Natural killer cell treated with Interleukin-12 subunit alpha and Interleukin-12 subunit beta and Interleukin-15 and Interleukin-18, amount 100 ng/mL, for 72 hours (primary cell): ENCODE results near the gene HLF. TPM values are rescaled to one million over a fixed set of nuclear protein-coding genes. Genes with fewer than 3 reads are reported as not detected.
A peak's percentile ranks its signal among the peaks of the same experiment; 100 is the strongest.

Source experiments
- ATAC-seq, 2 donors: fragments of 150-1000 bp; cut with Tn5 transposase in 1 of 2; sonication (Bioruptor Pico), chemical (Tn5 transposase) in 1 of 2; 2 replicates each; pipeline ENCODE4 v1.10.0; 2021
- DNase-seq: peaks from one replicate; pipeline ENCODE4 v3.0.0; 2022; ENCODE audit warnings: low spot score
- H3K27ac Mint-ChIP-seq, 2 donors: 1 replicate in 1 of 2; 2 replicates in 1 of 2; pipeline ENCODE4 v1.8.0; 2022; ENCODE audit warnings: mixed read lengths in 2 of 2, mild to moderate bottlenecking in 1 of 2, moderate library complexity in 1 of 2
- H3K27me3 Mint-ChIP-seq, 2 donors: 1 replicate in 1 of 2; 2 replicates in 1 of 2; pipeline ENCODE4 v1.8.0; 2022; ENCODE audit warnings: mixed read lengths in 2 of 2
- H3K36me3 Mint-ChIP-seq: one replicate; pipeline ENCODE4 v1.8.0; 2022; ENCODE audit warnings: mixed read lengths
- H3K4me1 Mint-ChIP-seq, 2 donors: 1 replicate in 1 of 2; 2 replicates in 1 of 2; pipeline ENCODE4 v1.8.0; 2022; ENCODE audit warnings: low read depth in 2 of 2, mixed read lengths in 2 of 2, mild to moderate bottlenecking in 1 of 2
- H3K4me3 Mint-ChIP-seq: one replicate; pipeline ENCODE4 v1.8.0; 2022; ENCODE audit warnings: mixed read lengths
- H3K9me3 Mint-ChIP-seq: 2 replicates; pipeline ENCODE4 v1.8.0; 2022; ENCODE audit warnings: mixed read lengths
- total RNA-seq, 2 donors: library from RNA; stranded (reverse); gene quantifications; one replicate each; pipeline ENCODE4 v1.2.3, GENCODE V29; 2022

Gene HLF
- total RNA-seq, 2 donors from 2014 or later = 0.21 to 1.4 TPM

DNA sequence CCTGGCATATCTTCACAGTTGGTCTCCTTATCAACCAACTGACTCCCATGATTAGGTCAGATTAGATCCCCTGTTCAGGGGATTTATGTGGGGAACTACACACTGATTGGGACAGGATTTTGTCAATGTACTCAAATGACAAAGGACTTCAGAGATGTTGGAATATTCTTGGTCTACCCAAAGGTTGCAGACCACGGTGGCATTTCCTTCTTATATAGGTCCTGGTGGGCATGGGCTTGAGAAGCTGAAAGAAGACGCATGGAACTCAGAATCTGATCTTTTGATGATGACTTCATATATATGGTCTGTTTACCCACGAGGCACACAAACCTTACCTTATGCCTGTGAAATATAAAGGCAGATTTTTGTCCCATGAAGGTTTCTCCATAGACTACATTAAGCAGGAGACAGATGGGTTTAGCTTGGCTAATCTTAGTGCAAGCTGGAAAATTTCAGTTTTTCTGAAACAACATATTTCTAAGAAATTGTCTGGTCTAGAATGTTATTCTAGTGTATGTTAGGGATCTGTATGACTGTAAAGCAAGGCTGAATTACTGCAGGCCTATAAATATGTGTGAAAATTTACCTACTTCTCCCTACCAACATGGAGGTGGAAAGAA lies 33.5 kb downstream of the HLF start:
- ATAC-seq = no peak
- H3K9me3 Mint-ChIP-seq = no peaks in the 10 kb centered on the region
- no peaks in the 10 kb centered on the region for H3K4me1 Mint-ChIP-seq
- no peak for DNase-seq
- H3K27me3 Mint-ChIP-seq = peaks cover 9 to 15% of the 10 kb centered on the region in 2 donors
- no peaks in the 10 kb centered on the region for H3K36me3 Mint-ChIP-seq
- no peak overlapping the region for H3K27ac Mint-ChIP-seq
- no peak overlapping the region for H3K4me3 Mint-ChIP-seq

DNA sequence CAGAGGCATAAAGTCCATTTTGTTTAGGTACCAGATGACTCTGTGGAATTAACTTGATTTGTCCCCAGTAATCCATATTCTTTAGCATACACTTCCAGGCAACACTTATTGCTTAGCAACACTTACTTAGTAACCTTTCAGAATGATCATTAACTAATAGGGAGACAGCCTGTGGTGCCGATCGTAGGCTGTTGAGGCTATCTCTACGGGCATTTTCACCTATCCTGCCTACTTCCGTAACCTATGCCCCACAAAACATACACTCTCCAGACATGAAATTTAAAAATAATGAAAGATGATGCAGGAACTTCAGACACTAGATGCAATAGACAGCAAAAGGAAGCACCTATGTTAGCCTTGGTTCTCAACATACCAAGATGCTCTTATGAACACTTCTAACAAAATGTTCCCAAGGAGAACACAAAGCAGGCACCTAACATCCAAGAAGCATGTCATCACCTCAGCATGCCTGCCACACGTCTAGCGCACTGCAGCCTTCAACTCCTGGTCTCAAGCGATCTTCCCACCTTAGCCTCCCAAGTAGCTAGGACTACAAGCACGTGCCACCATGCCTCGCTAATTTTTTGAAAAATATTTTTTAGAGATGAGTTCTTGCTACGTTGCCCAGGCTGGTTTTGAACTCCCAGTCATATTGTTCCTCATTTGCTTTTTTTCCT lies 34.5 kb downstream of the HLF start:
- no peaks in the 10 kb centered on the region for H3K36me3 Mint-ChIP-seq
- peaks cover 3 to 7% of the 10 kb centered on the region in 2 donors for H3K27me3 Mint-ChIP-seq
- H3K4me1 Mint-ChIP-seq = no peaks in the 10 kb centered on the region
- DNase-seq (no peak), ATAC-seq (no peak)
- no peak overlapping the region for H3K27ac Mint-ChIP-seq
- H3K9me3 Mint-ChIP-seq = no peaks in the 10 kb centered on the region
- no peak overlapping the region for H3K4me3 Mint-ChIP-seq

DNA sequence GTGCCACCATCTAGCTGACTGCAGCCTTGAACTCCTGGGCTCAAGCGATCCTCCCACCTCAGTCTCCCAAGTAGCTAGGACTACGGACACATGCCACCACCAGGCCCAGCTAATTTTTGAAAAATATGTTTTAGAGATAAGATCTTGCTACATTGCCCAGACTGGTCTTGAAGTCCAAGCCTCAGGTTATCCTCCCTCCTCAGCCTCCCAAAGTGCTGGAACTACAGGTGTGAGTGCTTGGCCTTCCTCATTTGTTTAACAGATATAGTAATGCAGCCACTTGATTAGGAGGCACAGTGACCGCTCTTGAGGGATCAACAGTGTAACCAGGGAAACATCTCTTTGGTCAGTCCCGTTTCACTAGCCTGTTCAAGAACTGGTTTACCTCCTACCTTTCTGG lies 35.1 kb downstream of the HLF start:
- Mint-ChIP-seq H3K4me1 (no peaks in the 10 kb centered on the region), H3K27me3 (peaks cover 3 to 4% of the 10 kb centered on the region in 2 donors), H3K4me3 (no peak overlapping the region), H3K9me3 (no peaks in the 10 kb centered on the region), H3K36me3 (no peaks in the 10 kb centered on the region), H3K27ac (no peak overlapping the region)
- DNase-seq (no peak), ATAC-seq (no peak)

DNA sequence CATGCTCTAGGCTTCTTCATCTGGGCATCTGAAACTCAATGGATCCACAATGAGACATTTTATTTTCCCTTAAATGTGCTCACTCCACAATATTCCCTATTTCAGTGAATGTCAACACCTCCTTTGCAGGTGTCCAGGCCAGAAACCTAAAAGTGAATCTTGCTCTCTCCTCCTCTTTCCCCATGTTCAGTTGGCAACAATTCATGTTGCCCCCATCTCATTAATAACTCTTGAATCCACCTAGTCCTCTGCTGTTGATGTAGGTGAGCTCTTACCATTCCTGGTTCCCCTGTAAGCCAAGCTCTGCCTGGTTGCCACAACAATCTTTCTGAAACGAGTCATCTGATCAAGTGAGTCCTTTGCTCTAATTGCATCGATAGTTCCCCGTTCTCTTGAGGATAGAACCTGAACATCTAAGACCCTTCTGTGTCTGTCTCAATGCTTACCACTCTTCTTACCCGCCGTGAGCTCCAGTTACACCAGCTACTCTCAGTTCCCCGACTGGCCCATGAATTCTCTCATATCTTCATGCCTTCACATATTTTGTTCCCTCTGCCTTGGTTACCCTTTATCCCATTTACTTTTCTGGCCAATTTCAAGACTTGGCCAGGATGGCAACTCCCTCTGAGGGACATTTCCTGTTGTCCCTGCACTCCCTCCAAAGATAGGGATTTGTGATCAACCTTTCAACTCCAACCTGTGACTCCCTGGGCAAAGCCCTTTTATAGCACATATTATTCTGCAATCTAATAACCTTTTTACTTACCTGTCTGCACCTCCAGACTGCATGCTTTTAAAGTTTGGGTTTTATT lies 35.9 kb downstream of the HLF start:
- peaks cover 0 to 3% of the 10 kb centered on the region in 2 donors for H3K27me3 Mint-ChIP-seq
- no peaks in the 10 kb centered on the region for H3K9me3 Mint-ChIP-seq
- ATAC-seq = no peak
- no peak overlapping the region for H3K27ac Mint-ChIP-seq
- H3K4me1 Mint-ChIP-seq = no peaks in the 10 kb centered on the region
- no peaks in the 10 kb centered on the region for H3K36me3 Mint-ChIP-seq
- H3K4me3 Mint-ChIP-seq = no peak overlapping the region
- no peak for DNase-seq

DNA sequence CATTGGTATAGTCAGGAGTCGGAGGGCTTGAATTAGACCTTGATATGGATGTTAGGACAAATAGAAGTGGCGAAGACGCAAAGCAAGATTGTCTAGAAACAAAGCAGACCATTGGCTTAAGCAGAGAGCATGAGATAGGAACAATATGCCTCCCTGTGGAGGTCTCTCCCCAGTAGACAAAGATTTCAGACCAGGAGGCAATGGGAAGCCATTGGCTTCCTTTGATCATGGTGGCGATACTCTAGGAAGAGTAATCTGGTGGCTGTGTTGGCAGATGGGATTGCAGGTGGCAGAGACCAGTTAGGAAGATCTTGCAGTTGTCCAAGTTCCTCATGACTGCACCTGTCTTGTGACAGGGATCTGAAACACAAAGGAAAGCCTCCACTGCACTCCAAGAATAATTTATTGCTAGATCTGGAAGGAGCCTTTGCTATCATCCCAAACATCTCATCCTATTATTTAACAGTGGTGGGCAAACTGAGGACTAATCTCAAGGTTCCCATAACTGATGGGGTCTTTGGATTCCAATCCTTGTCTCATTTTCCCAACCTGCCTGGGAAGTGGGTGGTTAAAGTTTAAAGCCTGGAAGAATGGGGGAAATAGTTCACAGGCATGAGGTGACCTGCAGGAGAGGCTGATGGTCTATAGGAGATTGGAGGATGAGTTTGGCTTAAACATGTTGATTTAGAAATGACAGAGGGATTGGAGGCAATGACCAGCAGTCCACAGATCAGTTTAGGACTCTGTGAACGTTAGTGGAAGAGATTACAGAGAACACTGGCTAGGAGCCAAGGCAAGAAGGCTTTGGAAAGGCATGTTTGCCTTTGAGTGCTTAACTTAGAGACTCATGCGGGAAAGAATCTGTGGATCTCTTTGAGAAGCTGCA lies 37.0 kb downstream of the HLF start:
- no peak overlapping the region for H3K4me3 Mint-ChIP-seq
- no peak overlapping the region for H3K27ac Mint-ChIP-seq
- no peaks in the 10 kb centered on the region for H3K4me1 Mint-ChIP-seq
- no peaks in the 10 kb centered on the region for H3K36me3 Mint-ChIP-seq
- DNase-seq = no peak
- ATAC-seq = no peak
- peaks cover 6% of the 10 kb centered on the region in 2 donors for H3K27me3 Mint-ChIP-seq
- H3K9me3 Mint-ChIP-seq = no peaks in the 10 kb centered on the region

DNA sequence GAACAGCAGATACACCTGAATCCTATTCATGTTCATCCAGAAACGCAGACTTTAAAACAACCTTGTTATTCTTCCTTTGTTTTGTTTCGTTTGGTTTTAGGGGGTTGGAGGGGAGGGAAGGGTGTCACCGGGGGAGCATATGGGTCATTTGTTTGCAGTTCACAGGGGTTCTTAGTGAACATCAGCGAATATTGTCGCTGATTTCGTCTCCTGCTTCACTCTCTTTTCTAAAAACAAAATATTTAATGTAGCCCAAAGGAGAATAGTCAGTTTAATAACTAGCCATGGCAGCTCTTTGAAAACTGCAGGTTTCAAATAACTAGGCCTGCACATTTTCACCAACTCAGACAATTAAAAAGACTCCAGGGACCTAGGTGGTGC lies 37.6 kb downstream of the HLF start:
- H3K9me3 Mint-ChIP-seq = no peaks in the 10 kb centered on the region
- H3K27me3 Mint-ChIP-seq = peaks cover 8 to 9% of the 10 kb centered on the region in 2 donors
- no peak overlapping the region for H3K27ac Mint-ChIP-seq
- no peak overlapping the region for H3K4me3 Mint-ChIP-seq
- H3K4me1 Mint-ChIP-seq = no peaks in the 10 kb centered on the region
- DNase-seq (no peak), ATAC-seq (no peak)
- no peaks in the 10 kb centered on the region for H3K36me3 Mint-ChIP-seq

DNA sequence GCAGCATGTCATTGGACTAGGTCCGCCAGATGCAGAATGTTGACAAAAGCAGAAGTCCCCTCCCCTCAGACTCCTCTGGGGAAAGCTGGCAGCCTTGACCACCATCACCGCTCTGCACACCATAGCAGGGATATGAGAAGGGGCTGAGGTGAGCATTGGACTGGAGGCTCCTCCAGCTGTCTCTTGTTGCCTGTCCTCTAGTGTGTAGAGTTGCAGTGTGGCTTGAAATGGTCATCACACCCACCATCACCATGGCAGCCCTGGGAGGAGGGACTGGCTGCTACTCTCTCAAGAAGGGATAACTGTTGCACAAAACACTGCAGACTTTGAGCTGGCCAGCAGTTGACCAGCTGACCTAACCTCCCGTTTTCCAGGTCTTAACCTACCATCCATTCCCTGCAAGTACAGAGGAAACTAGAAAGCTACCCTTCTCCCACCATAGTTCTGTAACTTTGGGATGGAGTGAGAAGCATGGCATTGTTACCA lies 38.3 kb downstream of the HLF start:
- Mint-ChIP-seq H3K27me3 (peaks cover 12 to 16% of the 10 kb centered on the region in 2 donors), H3K27ac (no peak overlapping the region), H3K4me3 (no peak overlapping the region), H3K36me3 (no peaks in the 10 kb centered on the region), H3K4me1 (no peaks in the 10 kb centered on the region), H3K9me3 (no peaks in the 10 kb centered on the region)
- peak in 1 of 2 donors; percentile 32 for ATAC-seq
- no peak for DNase-seq

DNA sequence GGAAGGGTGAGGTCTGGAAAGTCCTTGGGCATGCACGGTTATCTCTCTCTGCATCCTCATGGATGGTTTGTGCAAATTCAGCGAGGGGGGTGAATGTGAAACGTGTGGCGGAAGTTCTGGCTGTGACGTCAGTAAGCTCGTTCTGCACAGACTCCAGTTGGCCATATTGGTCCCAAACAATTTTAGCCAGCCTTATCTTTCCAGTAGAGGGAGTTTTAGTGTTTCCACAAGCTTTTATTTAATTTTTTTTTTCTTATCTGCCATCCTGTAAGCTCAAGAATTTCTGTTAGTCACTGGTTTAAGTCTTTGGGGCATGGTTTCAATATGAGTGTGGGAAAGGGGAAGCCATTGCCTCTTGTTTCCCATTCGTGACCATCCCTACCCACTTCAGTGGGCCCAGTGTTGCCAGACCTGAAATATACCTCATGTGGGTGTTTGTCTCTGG lies 39.0 kb downstream of the HLF start:
- no peaks in the 10 kb centered on the region for H3K4me1 Mint-ChIP-seq
- no peak overlapping the region for H3K27ac Mint-ChIP-seq
- no peaks in the 10 kb centered on the region for H3K9me3 Mint-ChIP-seq
- ATAC-seq = peak in 1 of 2 donors; percentile 8
- H3K27me3 Mint-ChIP-seq = peaks cover 13 to 22% of the 10 kb centered on the region in 2 donors
- H3K36me3 Mint-ChIP-seq = no peaks in the 10 kb centered on the region
- no peak overlapping the region for H3K4me3 Mint-ChIP-seq
- no peak for DNase-seq

DNA sequence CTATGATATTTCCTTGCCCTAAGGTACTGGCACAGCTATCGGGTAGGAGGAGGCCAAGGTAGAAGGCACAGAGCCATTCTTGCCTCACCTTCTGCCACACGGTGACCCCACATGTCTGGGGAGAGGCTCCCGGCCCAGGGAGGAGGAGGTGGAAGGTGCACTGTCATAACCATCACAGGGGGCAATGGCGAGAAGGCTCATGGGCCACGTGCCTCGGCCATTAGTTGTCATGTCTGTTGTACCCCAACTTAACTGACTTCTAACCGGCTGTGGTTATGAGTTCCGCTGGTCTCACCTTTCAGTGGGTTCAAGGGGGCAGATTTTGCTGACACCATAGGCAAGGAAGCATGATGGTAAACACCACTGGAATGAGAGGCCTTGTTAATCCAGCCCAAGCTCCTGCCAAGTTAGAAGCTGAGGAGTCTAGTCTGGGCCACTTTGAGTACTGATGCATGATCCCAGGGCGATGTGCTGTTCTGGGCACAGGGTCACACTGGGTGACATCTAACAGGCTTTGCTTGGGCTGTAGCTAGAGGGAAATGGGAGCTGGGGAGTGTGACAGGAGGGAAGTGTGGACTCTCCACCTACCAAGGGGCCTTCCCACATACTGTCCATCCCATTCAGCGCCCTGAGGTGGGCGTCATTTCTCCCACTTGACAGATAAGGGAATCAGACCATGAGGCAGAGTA lies 39.6 kb downstream of the HLF start:
- no peaks in the 10 kb centered on the region for H3K4me1 Mint-ChIP-seq
- H3K36me3 Mint-ChIP-seq = no peaks in the 10 kb centered on the region
- ATAC-seq (peak; percentile 11 to 26), DNase-seq (no peak)
- no peak overlapping the region for H3K27ac Mint-ChIP-seq
- H3K4me3 Mint-ChIP-seq = no peak overlapping the region
- H3K9me3 Mint-ChIP-seq = no peaks in the 10 kb centered on the region
- peaks cover 12 to 26% of the 10 kb centered on the region in 2 donors for H3K27me3 Mint-ChIP-seq

DNA sequence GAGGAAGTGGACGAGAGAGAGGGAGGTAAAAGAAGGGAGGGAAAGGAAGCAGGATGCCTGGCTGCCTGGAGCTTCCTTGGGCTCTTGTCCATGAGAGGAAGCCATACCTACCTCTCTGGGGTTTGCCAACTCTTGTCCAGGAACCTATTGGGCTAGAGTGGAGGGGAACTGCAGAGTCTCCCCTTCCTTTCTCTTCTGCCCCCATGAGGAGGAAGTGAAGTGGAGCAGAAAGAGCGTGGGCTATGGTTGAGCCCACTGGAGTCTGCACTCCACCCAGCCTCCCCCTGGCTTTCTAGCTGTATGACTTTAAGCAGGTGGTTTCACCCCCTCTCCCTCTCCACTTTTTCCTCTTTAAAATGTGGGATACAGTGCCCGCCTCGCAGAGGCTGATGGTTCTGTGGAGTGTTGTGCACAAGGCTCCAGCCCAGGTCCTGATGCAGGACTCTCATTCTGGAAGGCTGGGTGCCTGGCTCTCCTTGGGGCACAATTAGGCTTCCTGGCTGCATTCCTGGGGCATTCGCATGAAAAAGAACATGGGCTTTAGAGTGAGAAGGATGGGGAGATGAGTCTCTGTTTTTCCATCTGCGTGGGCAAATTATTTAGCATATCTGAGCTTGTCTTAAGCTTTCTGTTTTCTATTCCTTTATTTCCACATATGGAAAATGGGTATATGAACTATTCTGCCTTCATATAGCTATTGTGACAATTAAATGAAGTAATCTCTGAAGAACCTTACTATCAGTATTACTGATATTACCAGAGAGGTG lies 40.7 kb downstream of the HLF start:
- DNase-seq (no peak), ATAC-seq (no peak)
- Mint-ChIP-seq H3K9me3 (no peaks in the 10 kb centered on the region), H3K27me3 (peaks cover 12 to 29% of the 10 kb centered on the region in 2 donors), H3K36me3 (no peaks in the 10 kb centered on the region), H3K4me1 (no peaks in the 10 kb centered on the region), H3K4me3 (no peak overlapping the region), H3K27ac (no peak overlapping the region)

DNA sequence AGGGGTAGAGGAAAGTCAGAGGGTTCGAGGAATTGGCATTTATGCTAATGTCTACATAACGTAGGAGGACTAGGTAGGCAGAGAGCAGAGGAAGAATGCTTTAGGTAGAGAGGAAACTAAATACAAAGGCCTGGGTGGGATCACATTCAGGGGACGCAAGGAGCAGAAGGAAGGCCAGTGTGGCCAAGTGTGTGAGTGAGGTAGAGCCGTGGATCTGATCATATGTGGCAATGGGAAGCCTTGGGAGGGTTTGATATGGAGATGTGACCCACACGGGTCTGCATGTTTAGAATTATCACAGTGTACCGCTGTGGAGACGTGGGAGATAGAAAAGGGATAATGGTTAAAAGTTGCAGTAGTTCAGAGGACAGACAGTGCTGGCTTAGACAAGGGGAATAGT lies 43.1 kb downstream of the HLF start:
- Mint-ChIP-seq H3K27ac (no peak overlapping the region), H3K9me3 (no peaks in the 10 kb centered on the region), H3K27me3 (peaks cover 14 to 37% of the 10 kb centered on the region in 2 donors), H3K36me3 (no peaks in the 10 kb centered on the region), H3K4me1 (no peaks in the 10 kb centered on the region), H3K4me3 (no peak overlapping the region)
- ATAC-seq = no peak
- DNase-seq = no peak

DNA sequence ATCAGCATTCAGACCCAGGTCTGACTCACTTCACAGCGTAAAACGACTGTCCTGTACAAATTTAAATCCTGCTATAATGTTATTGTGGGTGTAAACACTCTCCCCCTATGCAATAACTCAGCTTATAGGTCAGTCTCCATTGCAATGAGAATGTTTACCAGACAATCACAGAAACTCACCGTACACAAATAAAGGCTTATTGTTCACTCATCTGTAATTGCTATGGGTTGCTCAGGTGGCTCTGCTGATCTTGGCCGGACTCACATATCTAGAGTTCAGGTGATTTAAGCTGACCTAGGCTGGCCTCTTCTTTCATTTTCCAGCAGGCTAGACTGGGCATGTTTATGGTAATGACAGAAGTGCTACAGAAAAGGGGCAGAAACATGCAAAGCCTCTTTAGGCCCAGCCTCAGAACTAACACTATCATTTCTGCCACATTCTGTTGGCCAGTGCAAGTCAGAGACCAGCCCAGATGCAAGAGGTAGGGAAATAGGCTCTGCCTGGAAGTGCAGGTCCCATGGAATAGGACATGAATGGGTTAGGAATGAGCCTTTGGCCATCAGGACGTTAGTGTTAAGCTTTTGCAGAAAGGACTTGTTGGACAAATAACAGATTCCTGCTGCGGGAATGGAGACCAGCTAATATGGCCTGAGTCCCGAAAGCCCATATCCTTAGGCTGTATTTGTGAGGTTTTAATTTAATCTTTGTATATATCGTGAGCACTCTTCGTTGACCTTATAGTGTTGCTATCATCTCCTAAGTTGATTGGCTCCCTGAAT lies 44.0 kb downstream of the HLF start:
- no peak overlapping the region for H3K27ac Mint-ChIP-seq

More for the DNA sequence above, 44.0 kb downstream of the HLF start:
- Mint-ChIP-seq H3K27me3 (peaks cover 14 to 45% of the 10 kb centered on the region in 2 donors), H3K9me3 (no peaks in the 10 kb centered on the region), H3K4me1 (no peaks in the 10 kb centered on the region), H3K36me3 (no peaks in the 10 kb centered on the region), H3K4me3 (no peak overlapping the region)
- ATAC-seq = no peak
- DNase-seq = no peak
